A172 (cell line): Measurements from ENCODE around the gene VIPR2. TPM values are rescaled to one million over a fixed set of nuclear protein-coding genes. Genes with fewer than 3 reads are reported as not detected.
A peak's percentile ranks its signal among the peaks of the same experiment; 100 is the strongest.
"Not testable (repeated sequence)": the region's sequence is repeated elsewhere in the genome, so short reads cannot be mapped to it uniquely, and the experiment has no call there.

Experiments
- DNase-seq: peaks from one replicate; pipeline ENCODE4 v3.0.0-alpha.2; 2015; ENCODE audit warnings: low spot score
- total RNA-seq: library from RNA; depleted of rRNA; stranded (reverse); fragments of >200 nt; shearing (Covaris generic); gene quantifications from 2 replicates; pipeline ENCODE4 v1.2.3, GENCODE V29; 2014

The VIPR2 gene
- total RNA-seq, 1 experiment from 2014 or later = not detected

GRCh38 chr7:159013181-159013690, 131.4 kb downstream of the VIPR2 start:
- DNase-seq = no peak

- DNase-seq = peak; percentile 71
These were observed 132.2 kb downstream of the VIPR2 start for GRCh38 chr7:159012353-159013069.

DNA sequence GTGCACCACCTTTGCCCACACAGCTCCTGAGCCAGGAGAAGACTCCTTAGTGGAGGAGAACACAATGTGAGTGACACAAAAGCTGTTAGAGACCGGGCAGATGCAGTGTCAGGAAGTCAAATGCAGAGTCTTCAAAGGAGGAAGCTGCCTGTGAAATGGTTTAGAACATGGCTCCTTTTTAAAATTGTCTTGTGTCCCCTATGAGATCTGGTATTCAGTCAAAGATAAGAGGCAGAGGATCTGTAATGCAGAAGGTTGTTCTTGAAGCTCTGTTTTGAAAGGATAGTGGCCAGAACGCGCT, 133.0 kb downstream of the VIPR2 start:
- no peak for DNase-seq

GRCh38 chr7:159010937-159011721, 133.5 kb downstream of the VIPR2 start:
- DNase-seq = no peak

GRCh38 chr7:159010411-159010810, 134.3 kb downstream of the VIPR2 start:
- DNase-seq = no peak

GRCh38 chr7:159009951-159010350, 134.7 kb downstream of the VIPR2 start:
- no peak for DNase-seq

DNA sequence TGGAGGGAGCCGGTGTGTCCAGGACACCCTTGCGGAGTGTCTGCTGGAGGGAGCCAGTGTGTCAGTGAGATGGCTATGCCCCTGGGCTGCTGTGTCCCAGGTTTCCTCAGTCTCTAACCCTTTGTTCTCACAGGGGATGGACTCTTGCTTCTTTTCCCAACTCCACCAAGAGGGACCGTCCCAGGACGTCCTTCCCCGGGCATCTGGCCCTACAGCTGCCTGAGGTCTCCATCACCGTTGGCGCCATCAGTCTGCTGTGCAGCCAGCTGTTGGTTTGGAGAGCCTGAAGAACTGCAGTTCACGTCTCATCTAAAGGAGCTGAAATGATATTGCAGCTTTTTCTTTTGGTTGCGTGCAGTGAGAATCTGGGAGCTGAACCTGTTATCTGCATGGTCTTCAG, 136.2 kb downstream of the VIPR2 start:
- DNase-seq = no peak

DNA sequence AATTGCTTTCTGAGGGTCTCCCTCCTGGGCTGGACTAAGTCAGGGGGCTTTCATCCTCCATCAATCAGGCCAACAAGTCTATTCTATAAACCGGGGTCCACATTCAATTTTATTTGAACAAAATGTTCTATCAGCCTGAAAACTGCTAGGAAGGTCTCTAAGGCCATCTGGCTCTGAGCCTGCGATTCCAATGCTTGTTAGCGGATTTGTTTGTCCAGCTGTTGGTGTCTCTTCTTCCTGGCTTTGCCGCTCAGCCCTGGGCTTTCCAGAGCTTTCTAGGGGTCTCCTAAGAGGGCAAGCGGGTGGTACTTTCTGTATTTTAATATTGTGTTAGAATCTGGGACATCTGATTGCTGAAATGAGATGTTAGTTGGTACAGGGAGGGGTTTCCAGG, 136.7 kb downstream of the VIPR2 start:
- no peak for DNase-seq

DNA sequence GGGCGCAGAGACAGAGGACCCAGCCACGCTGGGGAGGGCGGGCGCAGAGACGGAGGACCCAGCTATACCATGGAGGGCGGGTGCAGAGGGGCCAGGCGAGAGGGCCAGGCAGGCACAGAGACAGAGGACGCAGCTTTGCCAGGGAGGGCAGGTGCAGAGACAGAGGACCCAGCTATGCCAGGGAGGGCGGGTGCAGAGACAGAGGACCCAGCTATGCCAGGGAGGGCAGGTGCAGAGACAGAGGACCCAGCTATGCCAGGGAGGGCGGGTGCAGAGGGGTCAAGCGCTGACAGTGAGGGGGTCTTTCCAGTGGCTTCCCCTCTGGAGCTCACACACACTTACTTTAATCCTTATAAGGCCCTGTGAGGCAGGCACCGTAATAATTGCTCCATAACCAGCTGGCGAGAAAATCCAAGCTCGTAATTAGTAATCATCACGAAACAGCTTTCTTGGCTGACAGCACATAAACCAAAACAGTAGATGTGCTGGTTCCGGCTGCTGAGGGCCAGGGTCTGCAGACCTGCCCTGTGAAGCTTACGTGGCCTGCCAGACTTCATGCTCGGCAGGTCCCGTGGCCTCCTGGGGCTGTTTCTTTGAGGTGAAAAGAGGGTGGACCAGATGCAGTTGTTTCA, 137.2 kb downstream of the VIPR2 start:
- DNase-seq = no peak

- DNase-seq = no peak
These were observed 138.0 kb downstream of the VIPR2 start for GRCh38 chr7:159006610-159007130.

GRCh38 chr7:159006022-159006609, 138.6 kb downstream of the VIPR2 start:
- not testable (repeated sequence) for DNase-seq

- no peak for DNase-seq
These were observed 139.0 kb downstream of the VIPR2 start for GRCh38 chr7:159005618-159006017.

DNA sequence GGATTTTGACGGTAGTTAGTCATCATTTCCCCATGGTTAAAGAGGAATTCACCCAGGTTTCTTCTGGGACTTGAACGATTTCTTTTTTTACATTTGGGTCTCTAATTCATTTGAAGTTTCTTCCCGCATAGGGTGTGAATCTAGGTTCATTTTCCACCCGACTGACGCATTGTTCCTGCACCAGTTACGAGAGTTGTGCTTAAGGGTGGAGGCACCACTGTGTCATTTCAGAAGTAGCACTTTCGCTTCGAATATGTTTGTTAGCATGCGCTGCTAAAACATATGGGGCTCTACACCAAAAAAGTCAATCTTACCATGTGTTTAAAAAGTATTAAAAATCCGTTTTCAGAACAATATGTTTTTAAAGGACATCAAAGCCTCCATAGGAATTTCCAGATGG, 140.3 kb downstream of the VIPR2 start:
- no peak for DNase-seq

- DNase-seq = no peak
These were observed 142.9 kb downstream of the VIPR2 start for GRCh38 chr7:159001811-159002210.

GRCh38 chr7:159000859-159001435, 143.7 kb downstream of the VIPR2 start:
- no peak for DNase-seq

- no peak for DNase-seq
These were observed 144.6 kb downstream of the VIPR2 start for GRCh38 chr7:159000070-159000469.

DNA sequence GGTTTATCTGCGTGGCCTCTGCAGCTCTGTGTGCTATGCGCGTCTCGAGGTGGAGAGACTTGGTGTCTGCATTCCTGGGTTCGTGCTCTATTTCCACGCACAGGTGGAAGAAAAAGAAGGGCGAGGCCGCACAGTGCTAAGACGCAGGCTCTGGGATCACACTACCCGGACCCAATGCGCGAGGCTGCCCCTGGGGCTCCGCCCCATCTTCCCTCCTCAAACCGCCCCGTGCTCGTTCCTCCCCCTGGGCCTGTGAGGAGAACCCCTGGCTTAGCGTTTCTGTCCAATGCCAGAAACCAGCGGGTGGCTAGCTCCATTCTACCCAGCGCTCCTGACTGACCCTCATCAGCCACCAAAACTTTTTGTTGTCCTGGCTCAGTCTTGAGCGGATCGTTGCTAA, 145.2 kb downstream of the VIPR2 start:
- no peak for DNase-seq

DNA sequence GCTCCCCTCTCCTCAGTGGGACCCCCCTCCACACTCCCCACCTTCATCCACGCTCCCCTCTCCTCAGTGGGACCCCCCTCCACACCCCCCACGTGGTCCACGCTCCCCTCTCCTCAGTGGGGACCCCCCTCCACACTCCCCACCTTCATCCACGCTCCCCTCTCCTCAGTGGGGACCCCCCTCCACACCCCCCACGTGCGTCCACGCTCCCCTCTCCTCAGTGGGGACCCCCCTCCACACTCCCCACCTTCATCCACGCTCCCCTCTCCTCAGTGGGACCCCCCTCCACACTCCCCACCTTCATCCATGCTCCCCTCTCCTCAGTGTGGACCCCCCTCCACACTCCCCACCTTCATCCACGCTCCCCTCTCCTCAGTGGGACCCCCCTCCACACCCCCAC, 146.4 kb downstream of the VIPR2 start:
- not testable (repeated sequence) for DNase-seq

DNA sequence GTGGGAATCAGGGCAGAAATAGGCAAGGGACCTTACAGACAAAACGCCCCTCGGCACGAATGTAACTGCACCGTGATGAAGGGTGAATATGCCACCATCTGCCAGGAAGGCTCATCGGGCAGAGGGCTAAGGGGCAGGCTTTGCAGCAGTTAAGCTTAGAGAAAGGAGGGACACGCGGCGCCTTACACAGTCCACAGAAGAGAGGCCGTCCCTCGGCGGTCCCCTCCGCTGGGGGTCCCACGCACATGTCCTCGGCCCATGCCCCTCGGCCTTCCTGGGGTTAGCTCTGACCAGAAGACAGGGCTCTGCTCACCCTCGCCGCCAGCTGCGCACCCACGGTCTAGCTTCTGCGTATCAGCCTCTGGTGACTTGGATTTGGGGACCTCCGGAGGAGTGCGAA, 147.2 kb downstream of the VIPR2 start:
- DNase-seq = no peak

DNA sequence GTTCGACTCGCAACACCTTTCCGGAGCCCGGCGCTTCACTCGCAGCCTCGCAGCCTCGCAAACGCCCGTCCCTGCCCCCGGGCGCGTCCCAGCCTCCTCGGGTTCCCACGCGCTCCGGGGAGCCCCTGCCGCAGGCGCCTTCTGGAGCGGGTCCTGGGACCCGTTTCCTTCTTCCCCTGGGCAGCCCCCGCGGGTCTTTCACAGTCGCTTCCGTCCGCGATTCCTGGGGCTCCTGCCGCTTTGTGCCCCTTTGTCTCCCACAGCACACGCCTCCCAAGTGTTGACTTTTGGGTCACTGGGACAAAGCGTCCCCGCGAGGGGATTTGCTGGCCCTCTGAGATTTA, 147.6 kb downstream of the VIPR2 start:
- no peak for DNase-seq

DNA sequence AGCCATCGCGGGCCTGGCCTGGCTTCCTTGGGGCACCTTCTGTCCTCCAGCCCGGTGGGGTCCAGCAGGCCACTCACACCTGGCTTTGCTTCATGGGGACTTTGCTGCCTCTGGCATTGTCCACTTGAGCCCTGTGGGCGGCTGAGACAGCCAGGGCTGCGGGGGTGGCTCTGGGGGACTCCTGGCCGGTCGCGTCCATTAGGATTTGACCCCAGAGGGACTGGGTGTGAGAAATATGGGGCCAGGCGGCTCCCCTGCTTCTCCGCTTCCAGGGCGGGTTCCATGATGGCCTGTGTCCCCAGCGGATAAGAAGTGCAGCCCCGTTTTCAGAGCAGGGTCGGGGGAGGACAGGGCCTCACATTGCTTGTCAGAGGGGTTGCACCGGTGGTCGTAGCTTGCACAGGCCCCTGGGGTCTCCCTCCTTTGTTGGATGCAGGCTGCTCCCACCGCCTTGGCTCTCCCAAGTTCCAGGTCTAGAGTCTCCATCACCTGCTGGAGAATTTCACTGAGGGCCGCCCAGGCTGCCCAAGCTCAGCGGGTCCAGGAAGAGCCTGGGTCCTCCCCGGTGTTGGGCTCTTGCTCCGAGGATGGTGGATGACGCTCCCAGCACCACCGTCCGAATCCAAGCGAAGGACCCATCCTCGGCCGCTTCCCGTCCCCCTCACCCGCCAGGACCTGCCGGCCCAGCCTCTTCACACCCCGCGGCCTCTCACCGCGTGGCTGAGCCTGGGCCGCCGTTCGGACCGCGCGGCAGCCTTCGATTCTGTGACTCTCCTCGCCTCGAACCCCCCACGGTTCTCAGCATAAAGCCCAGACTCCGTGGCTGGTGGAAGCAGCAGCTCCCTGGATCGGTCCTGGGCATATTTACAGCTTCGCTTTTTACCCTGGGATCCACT, 148.2 kb downstream of the VIPR2 start:
- no peak for DNase-seq
